Coronary artery (tissue), 2 donors: Measurements from ENCODE around the gene ARHGAP24.

Source experiments
- DNase-seq: peaks from one replicate; pipeline ENCODE4 v3.0.0-alpha.2; 2017; ENCODE audit warnings: low spot score
- H3K27ac ChIP-seq, 2 donors: fragments of 200-600 bp; sonication (generic); one replicate each; pipeline ENCODE4 v1.5.1; 2016 to 2019
- H3K4me3 ChIP-seq: fragments of 200-600 bp; sonication (generic); 2 replicates; pipeline ENCODE4 v1.5.1; 2016; ENCODE audit warnings: mild to moderate bottlenecking, moderate library complexity
- TF ChIP-seq, protein P1 (sequence below): fragments of 200-600 bp; sonication (generic); IDR thresholded peaks from one replicate; pipeline ENCODE4 v1.5.1; 2019; ENCODE audit warnings: antibody characterized with exemption

The ARHGAP24 gene

DNA sequence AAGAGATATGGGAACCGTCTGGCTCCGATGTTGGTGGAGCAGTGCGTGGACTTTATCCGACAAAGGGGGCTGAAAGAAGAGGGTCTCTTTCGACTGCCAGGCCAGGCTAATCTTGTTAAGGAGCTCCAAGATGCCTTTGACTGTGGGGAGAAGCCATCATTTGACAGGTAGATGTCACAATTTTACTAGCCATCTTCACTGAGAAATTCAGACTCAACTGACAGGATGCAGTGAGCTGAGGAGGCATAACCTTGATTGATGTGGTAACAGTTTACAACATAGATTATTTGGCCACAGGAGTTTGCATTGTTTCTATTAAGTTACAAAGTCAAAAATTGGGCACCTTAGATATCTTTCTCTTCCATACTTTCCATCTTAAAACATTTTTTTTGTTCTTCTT lies 467.2 kb downstream of the ARHGAP24 start:
- TF ChIP-seq, protein P1, sequence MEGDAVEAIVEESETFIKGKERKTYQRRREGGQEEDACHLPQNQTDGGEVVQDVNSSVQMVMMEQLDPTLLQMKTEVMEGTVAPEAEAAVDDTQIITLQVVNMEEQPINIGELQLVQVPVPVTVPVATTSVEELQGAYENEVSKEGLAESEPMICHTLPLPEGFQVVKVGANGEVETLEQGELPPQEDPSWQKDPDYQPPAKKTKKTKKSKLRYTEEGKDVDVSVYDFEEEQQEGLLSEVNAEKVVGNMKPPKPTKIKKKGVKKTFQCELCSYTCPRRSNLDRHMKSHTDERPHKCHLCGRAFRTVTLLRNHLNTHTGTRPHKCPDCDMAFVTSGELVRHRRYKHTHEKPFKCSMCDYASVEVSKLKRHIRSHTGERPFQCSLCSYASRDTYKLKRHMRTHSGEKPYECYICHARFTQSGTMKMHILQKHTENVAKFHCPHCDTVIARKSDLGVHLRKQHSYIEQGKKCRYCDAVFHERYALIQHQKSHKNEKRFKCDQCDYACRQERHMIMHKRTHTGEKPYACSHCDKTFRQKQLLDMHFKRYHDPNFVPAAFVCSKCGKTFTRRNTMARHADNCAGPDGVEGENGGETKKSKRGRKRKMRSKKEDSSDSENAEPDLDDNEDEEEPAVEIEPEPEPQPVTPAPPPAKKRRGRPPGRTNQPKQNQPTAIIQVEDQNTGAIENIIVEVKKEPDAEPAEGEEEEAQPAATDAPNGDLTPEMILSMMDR: no peak
- DNase-seq: no peak
- H3K4me3 ChIP-seq: peak overlapping the region; percentile 19
- H3K27ac ChIP-seq: no peak overlapping the region

GRCh38 chr4:85946821-85947220 lies 471.9 kb downstream of the ARHGAP24 start:
- TF ChIP-seq, protein P1: no peak
- H3K4me3 ChIP-seq: no peak overlapping the region
- DNase-seq: no peak
- no peak overlapping the region for H3K27ac ChIP-seq

- no peak overlapping the region for H3K4me3 ChIP-seq
- TF ChIP-seq, protein P1: no peak
- no peak for DNase-seq
- no peak overlapping the region for H3K27ac ChIP-seq
Observed at GRCh38 chr4:85951099-85951498, 476.1 kb downstream of the ARHGAP24 start.

- no peak for DNase-seq
- TF ChIP-seq, protein P1: no peak
- H3K4me3 ChIP-seq: no peak overlapping the region
- H3K27ac ChIP-seq: no peak overlapping the region
Observed at GRCh38 chr4:85952528-85952927, 477.6 kb downstream of the ARHGAP24 start.

GRCh38 chr4:85952972-85953650 lies 478.2 kb downstream of the ARHGAP24 start:
- no peak overlapping the region for H3K27ac ChIP-seq
- TF ChIP-seq, protein P1: no peak
- no peak for DNase-seq
- H3K4me3 ChIP-seq: no peak overlapping the region

- no peak overlapping the region for H3K27ac ChIP-seq
- no peak for DNase-seq
- TF ChIP-seq, protein P1: no peak
Observed at GRCh38 chr4:85953651-85954018, 478.7 kb downstream of the ARHGAP24 start.

DNA sequence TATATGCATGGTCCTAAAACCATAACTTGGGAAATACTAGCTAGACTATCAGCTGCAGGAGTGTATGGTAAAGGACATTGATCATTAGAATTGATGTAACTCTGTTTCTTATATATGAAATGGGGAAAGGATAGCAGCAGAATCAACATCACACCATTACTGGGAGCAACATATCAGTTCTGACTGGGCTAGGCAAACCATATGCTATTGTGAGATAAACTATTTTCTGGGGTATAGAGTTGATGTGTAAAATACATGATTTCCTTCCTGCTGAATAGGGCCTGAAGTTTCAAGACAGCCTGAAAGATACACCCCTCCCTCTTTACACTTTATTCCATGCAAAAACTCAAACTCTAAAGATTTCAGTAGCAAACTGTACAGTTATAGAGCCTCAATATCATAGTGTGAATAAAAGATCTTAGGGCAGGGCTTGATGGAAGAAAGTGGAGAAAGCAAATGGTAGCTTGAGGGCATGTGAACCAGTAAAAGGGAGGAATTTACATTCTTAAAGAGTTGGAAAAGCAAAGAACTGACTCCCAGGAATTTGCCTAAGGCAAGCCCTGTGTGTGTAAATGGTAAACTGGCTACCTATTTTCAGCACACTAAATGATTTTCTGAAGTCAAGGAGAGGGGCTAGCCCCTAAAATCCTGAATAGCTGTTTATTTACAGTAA lies 480.8 kb downstream of the ARHGAP24 start:
- H3K27ac ChIP-seq: no peak overlapping the region
- DNase-seq: no peak
- TF ChIP-seq, protein P1: no peak
- H3K4me3 ChIP-seq: no peak overlapping the region

More at GRCh38 chr4:85953651-85954018, 478.7 kb downstream of the ARHGAP24 start:
- H3K4me3 ChIP-seq: no peak overlapping the region
